Effector memory CD8-positive, alpha-beta T cell (primary cell): ENCODE data around the gene PLCXD3.
"Not testable (repeated sequence)": the region's sequence is repeated elsewhere in the genome, so short reads cannot be mapped to it uniquely, and the experiment has no call there.

Experiments
- ATAC-seq: fragments of 150-1000 bp; cut with Tn5 transposase; replicated peaks from 2 replicates; pipeline ENCODE4 v1.10.0; 2021; ENCODE audit warnings: mild to moderate bottlenecking, moderate library complexity
- DNase-seq, 3 experiments: peaks; one replicate each; pipeline ENCODE4 v3.0.0; 2021
- H3K27ac Mint-ChIP-seq, 2 donors: one replicate each; pipeline ENCODE4 v1.8.0; 2022; ENCODE audit warnings: mild to moderate bottlenecking in 2 of 2, mixed read lengths in 2 of 2, moderate library complexity in 2 of 2
- H3K27me3 Mint-ChIP-seq, 2 donors: one replicate each; pipeline ENCODE4 v1.8.0; 2022; ENCODE audit warnings: mixed read lengths in 2 of 2
- H3K36me3 Mint-ChIP-seq: one replicate; pipeline ENCODE4 v1.8.0; 2022; ENCODE audit warnings: mild to moderate bottlenecking, moderate library complexity, mixed read lengths; ENCODE audit not compliant: insufficient read depth
- H3K4me1 Mint-ChIP-seq, 2 donors: one replicate each; pipeline ENCODE4 v1.8.0; 2022; ENCODE audit warnings: low read depth in 2 of 2, mixed read lengths in 2 of 2
- H3K4me3 Mint-ChIP-seq, 2 donors: one replicate each; pipeline ENCODE4 v1.8.0; 2022; ENCODE audit warnings: mild to moderate bottlenecking in 2 of 2, mixed read lengths in 2 of 2, moderate library complexity in 2 of 2
- H3K9me3 Mint-ChIP-seq, 2 donors: one replicate each; pipeline ENCODE4 v1.8.0; 2022; ENCODE audit warnings: mixed read lengths in 2 of 2

Gene PLCXD3

DNA sequence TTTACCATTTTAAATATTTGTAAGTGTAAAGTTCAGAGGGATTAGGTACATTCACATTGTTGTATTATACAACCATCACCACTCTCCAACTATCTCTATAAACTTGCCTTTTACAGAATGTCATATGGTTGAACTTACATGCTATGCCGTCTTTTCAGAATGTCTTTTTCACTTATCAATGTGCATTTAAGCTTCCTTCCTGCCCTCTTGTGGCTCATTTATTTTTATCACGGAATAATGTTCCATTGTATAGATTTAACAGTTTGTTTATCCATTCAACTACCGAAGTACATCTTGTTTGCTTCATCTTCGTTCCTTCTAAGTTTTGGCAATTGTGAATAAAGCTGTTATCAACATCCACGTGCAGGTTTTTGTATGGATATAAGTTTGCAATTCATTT lies 163.8 kb downstream of the PLCXD3 start:
- Mint-ChIP-seq H3K4me1 (no peaks in the 10 kb centered on the region), H3K27ac (no peak overlapping the region), H3K9me3 (peaks cover 0 to 4% of the 10 kb centered on the region in 2 donors), H3K4me3 (no peak overlapping the region), H3K36me3 (no peaks in the 10 kb centered on the region), H3K27me3 (peaks cover 0 to 6% of the 10 kb centered on the region in 2 donors)
- ATAC-seq (no peak), DNase-seq (no peak)

DNA sequence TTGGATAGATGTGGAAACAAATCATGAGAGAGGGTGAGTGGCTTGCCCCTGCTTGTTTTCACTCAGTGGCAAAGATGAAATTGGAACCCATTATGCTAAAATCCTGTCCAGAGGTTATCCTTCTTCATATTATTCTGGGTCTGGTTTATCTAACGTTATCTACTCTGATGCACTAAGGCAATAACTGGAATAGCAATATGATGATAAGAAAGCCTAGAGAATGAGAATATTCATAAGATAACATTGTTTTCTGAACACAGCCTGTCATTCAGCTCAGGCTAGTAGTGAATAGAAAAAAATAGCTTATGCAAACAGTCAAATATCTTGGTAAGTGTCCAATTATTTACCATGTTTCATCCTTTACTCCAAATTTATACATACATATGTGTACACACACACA lies 165.1 kb downstream of the PLCXD3 start:
- DNase-seq: no peak
- H3K4me3 Mint-ChIP-seq: no peak overlapping the region
- peaks cover 0 to 6% of the 10 kb centered on the region in 2 donors for H3K27me3 Mint-ChIP-seq
- ATAC-seq: no peak
- no peaks in the 10 kb centered on the region for H3K36me3 Mint-ChIP-seq
- no peak overlapping the region for H3K27ac Mint-ChIP-seq
- peaks cover 0 to 4% of the 10 kb centered on the region in 2 donors for H3K9me3 Mint-ChIP-seq
- no peaks in the 10 kb centered on the region for H3K4me1 Mint-ChIP-seq

DNA sequence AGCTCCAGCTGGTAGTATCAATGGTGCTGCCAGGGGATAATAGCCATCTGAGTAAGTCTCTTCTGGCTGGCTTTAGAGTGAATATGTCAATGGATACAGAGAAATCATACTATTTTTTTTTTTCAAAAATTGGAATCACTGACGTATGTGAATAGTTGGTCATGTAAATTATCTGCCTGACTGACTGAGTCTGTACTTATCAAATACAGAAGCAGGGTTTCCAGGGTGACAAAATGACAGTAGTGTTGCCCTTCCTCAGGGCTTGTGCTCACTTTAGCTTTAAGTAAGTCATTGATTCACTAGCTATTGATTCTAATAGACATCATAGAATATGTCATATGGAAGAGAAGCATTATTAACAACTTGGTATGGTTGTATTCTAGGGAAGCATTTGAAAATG lies 171.1 kb downstream of the PLCXD3 start:
- H3K36me3 Mint-ChIP-seq: no peaks in the 10 kb centered on the region
- no peak for ATAC-seq
- no peak for DNase-seq
- no peak overlapping the region for H3K27ac Mint-ChIP-seq
- no peaks in the 10 kb centered on the region for H3K9me3 Mint-ChIP-seq
- no peaks in the 10 kb centered on the region for H3K4me1 Mint-ChIP-seq
- H3K27me3 Mint-ChIP-seq: no peaks in the 10 kb centered on the region
- H3K4me3 Mint-ChIP-seq: no peak overlapping the region

DNA sequence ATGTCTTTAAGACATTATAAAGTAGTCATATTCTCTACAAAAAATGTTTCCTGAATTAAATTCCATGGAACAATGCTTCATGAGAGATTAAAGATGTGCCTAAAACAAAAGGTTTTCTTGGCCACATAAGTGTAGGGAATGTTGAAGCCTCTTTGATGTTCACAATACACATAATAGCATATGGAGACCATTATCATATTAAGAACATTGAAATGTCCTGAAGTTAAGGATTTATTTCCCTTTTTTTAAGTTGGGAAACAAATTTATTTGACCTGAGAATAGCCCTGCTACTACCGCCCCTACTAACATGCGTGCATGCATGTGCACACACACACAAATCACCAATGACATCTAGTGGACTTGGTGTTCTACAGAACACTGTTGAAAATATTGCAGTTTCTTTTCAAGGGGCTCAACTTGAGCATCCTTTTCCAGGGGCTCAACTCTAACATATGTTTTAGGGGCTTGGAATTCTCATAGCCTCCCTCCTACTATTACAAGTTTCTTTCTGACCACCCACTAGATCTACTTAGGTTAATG lies 172.2 kb downstream of the PLCXD3 start:
- Mint-ChIP-seq H3K9me3 (no peaks in the 10 kb centered on the region), H3K4me3 (no peak overlapping the region), H3K27me3 (no peaks in the 10 kb centered on the region), H3K27ac (no peak overlapping the region), H3K36me3 (no peaks in the 10 kb centered on the region), H3K4me1 (no peaks in the 10 kb centered on the region)
- DNase-seq (no peak), ATAC-seq (no peak)

DNA sequence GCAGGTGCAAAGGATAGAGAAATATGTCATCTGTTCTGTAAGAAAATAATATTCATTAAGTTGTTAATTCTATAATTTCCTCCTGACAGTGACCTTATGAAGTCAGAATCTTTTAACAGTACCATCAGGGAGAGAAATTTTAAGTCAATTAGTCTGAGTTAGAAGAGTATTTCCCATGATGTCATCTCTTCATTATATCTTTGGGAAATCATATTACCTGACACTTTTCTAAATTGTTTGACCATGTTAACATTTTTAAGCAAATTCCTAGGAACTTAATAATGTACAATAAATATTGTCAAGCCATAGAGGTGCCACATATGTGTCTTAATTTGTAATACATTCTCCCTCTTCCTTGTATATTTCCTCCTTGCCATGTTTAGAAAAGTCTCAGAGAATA lies 172.7 kb downstream of the PLCXD3 start:
- H3K4me1 Mint-ChIP-seq: no peaks in the 10 kb centered on the region
- no peak for DNase-seq

DNA sequence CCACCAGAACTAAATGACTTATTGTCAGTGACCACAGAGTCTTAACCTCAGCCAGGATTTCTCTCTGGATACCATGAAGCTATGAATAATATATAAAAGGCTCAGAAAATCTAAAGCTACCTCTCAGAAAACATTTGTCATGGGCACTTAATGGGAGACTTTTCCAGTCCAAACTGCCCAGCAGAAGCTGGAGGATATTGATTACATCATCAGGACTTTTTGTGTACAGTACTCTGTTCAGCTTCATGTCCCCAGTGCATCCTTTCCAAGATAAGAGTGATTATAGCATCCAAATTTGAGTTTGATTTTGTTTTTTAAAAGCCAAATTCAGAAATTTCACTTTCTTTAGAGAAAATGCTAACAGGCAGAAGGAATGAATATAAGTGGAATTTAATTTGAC lies 173.2 kb downstream of the PLCXD3 start:
- H3K36me3 Mint-ChIP-seq: no peaks in the 10 kb centered on the region
- H3K4me3 Mint-ChIP-seq: no peak overlapping the region
- no peak overlapping the region for H3K27ac Mint-ChIP-seq
- no peak for DNase-seq
- H3K27me3 Mint-ChIP-seq: no peaks in the 10 kb centered on the region
- ATAC-seq: no peak
- no peaks in the 10 kb centered on the region for H3K4me1 Mint-ChIP-seq
- no peaks in the 10 kb centered on the region for H3K9me3 Mint-ChIP-seq

More for the DNA sequence above, 172.7 kb downstream of the PLCXD3 start:
- no peak for ATAC-seq
- H3K9me3 Mint-ChIP-seq: no peaks in the 10 kb centered on the region
- H3K27me3 Mint-ChIP-seq: no peaks in the 10 kb centered on the region
- no peaks in the 10 kb centered on the region for H3K36me3 Mint-ChIP-seq
- H3K4me3 Mint-ChIP-seq: no peak overlapping the region
- no peak overlapping the region for H3K27ac Mint-ChIP-seq

DNA sequence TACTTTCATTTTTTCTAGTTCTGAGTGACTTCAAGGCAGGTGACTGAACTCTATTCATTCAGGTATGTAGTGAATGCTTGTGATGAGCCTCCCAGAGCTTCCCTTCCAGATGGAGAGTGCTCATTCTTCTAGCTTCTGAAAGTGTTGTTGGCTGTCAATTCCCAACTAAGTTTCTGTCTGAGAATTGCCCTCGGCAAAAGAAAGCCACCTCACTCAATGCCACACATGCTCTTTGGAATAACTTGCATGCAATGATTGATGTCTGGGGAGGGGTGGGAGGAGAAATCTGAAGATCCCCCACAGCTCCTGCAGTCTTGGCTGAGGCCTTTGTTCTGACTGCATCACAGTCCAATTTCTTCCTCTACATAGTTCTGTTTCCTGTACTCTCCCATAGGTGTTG lies 173.9 kb downstream of the PLCXD3 start:
- ATAC-seq (no peak), DNase-seq (no peak)
- Mint-ChIP-seq H3K27ac (no peak overlapping the region), H3K27me3 (no peaks in the 10 kb centered on the region), H3K9me3 (no peaks in the 10 kb centered on the region), H3K4me1 (no peaks in the 10 kb centered on the region), H3K4me3 (no peak overlapping the region), H3K36me3 (no peaks in the 10 kb centered on the region)

DNA sequence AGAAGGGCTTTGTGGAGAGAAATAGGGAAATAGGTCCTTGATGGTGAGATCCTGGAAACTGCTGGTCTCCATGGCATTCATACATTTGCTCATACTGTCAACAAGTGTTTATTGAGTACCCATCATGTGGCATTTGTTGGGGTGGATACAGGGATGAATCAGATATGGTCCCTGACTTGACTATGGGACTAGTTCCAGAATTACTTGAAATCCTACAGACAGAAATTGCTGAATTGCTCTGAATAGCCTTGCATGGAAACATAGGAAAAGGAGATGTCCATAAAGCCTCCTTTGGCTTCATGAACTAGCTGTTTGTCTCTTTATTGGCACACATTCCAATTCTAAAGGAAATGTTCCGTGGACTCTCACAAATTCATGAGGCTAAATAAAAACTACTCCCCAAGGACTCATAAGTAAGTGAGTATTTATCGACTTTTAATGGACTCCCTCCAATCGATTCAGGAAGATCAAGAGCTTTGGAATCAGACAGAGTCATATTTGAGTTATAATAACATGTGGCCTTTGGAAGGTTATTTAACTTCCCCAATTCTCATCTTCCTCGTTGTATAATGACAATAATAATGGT lies 174.7 kb downstream of the PLCXD3 start:
- Mint-ChIP-seq H3K27me3 (no peaks in the 10 kb centered on the region), H3K4me1 (no peaks in the 10 kb centered on the region), H3K36me3 (no peaks in the 10 kb centered on the region), H3K4me3 (no peak overlapping the region), H3K9me3 (no peaks in the 10 kb centered on the region), H3K27ac (no peak overlapping the region)
- DNase-seq: no peak
- ATAC-seq: no peak

DNA sequence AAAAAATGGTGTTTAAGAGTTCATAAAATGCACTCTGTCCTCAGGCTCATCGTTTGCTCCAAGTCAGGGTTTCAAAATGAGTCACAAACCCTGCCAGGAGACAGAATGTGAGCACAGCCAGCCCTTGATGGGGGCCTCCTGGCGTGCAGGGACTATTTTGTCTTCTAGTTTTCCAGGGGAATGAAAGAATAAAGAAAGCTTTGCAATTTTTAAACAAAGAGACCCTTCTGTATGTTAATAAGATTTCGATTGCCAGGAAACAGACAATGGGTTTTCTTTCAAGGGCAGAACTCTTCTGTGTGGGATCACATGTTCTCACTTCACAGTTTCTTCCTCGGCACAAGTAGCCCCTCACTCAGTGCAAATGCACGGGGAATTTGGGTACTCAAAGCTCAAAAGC lies 175.6 kb downstream of the PLCXD3 start:
- Mint-ChIP-seq H3K27me3 (no peaks in the 10 kb centered on the region), H3K9me3 (no peaks in the 10 kb centered on the region), H3K36me3 (no peaks in the 10 kb centered on the region), H3K4me3 (no peak overlapping the region), H3K27ac (no peak overlapping the region), H3K4me1 (no peaks in the 10 kb centered on the region)
- DNase-seq (no peak), ATAC-seq (no peak)

DNA sequence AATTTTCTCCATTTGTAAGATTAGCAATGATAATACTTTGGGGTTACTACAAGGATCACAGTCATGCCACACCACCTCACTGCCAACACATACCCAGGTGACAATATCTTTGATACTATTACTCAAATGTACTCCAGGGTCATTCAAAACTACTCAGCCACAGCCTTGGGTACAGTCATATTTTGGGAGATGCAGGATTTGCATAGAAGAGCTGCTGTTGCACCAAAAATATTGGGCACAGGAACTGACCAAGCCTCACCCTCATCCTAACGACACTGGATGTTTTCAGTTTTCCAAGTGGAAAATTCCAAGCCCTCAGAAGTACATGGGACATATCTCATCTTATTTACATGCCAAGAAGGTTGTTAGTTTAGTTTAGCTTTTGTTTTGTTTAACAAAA lies 176.2 kb downstream of the PLCXD3 start:
- Mint-ChIP-seq H3K9me3 (no peaks in the 10 kb centered on the region), H3K4me3 (no peak overlapping the region), H3K27ac (no peak overlapping the region), H3K4me1 (no peaks in the 10 kb centered on the region), H3K27me3 (no peaks in the 10 kb centered on the region), H3K36me3 (no peaks in the 10 kb centered on the region)
- no peak for ATAC-seq
- no peak for DNase-seq

DNA sequence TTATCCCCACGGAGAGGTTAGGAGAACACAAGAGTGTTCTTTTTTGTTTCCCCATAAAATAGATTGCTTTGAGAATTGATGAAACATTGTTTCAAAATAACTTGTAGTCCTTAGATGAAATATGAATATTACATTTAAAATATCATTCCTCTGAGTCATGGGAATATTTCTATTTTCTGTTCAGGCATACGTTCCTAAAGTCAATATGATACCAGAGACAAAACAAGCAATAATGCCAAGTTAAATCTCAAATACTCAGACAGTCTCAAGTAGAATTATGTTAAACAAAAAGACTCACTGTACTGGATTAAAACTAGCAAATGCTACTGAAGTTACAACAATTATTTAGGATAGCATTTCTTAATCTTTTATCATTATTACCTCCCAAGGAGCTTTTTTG lies 185.3 kb downstream of the PLCXD3 start:
- peaks cover 9% of the 10 kb centered on the region in 2 donors for H3K9me3 Mint-ChIP-seq
- H3K4me1 Mint-ChIP-seq: no peaks in the 10 kb centered on the region
- H3K27me3 Mint-ChIP-seq: no peaks in the 10 kb centered on the region
- H3K4me3 Mint-ChIP-seq: no peak overlapping the region
- H3K27ac Mint-ChIP-seq: no peak overlapping the region
- no peaks in the 10 kb centered on the region for H3K36me3 Mint-ChIP-seq
- ATAC-seq (no peak), DNase-seq (no peak)

DNA sequence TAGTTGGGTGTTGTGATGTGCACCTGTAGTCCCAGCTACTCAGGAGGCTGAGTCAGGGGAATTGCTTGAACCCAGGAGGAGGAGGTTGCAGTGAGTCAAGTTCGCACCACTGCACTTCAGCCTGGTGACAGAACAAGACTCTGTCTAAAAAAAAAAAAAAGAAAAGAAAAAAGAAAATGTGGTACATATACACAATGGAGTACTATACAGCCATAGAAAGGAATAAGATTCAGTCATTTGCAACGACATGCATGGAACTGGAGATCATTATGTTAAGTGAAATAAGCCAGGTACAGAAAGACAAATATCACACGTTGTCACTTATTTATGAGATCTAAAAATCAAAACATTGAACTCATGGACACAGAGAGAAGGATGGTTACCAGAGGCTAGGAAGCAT lies 187.6 kb downstream of the PLCXD3 start:
- not testable (repeated sequence) for H3K4me3 Mint-ChIP-seq, H3K36me3 Mint-ChIP-seq, H3K27ac Mint-ChIP-seq, DNase-seq, H3K27me3 Mint-ChIP-seq, H3K4me1 Mint-ChIP-seq, ATAC-seq
- peaks cover 8 to 14% of the 10 kb centered on the region in 2 donors for H3K9me3 Mint-ChIP-seq

DNA sequence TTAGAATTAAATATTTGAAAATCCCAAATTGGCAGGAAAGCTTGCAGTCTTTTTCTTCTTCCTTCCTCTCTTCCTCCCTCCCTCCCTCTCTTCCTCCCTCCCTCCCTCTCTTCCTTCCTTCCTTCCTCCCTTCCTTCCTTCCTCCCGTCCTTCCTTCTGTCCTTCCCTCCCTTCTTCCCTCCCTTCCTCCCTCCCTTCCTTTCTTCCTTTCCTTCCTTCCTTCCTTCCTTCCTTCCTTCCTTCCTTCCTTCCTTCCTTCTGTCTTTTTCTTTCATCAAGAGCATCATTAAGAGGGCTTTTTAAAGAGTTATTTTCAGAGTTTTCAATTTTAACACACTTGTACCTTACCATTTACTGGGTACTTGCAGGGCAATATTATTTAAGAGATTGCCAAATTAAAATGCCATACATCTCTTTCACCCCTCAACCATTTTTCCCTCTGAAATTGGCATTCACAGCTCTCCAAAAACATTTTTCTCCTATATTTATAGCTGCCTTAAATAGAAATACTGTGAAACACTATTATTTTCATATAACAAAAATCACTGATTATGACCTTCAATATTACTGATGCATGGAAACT lies 197.8 kb downstream of the PLCXD3 start:
- H3K27me3 Mint-ChIP-seq: no peaks in the 10 kb centered on the region

DNA sequence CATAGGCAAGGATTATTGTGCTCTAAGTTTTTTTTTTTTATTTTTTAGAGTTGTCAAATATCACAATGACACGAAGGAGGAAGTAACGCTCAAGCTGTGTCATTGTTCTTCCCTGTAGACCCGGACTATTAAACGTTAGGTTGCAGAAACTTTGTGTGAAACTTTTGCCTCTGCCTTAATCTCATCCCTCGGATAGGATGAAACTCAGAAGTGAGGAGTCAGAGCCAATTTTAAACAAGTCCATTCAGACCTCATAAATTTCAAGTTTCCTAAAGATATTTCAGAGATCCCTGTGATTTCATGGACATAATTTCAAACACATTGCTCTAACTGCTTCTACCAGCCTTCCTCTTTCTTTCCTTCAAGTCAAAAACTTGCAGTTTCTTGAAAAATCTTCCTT lies 198.3 kb downstream of the PLCXD3 start:
- H3K9me3 Mint-ChIP-seq: peaks cover 2 to 9% of the 10 kb centered on the region in 2 donors
- H3K27ac Mint-ChIP-seq: no peak overlapping the region
- no peaks in the 10 kb centered on the region for H3K27me3 Mint-ChIP-seq
- DNase-seq: no peak
- no peak for ATAC-seq
- no peaks in the 10 kb centered on the region for H3K4me1 Mint-ChIP-seq
- no peaks in the 10 kb centered on the region for H3K36me3 Mint-ChIP-seq
- no peak overlapping the region for H3K4me3 Mint-ChIP-seq

More for the DNA sequence above, 197.8 kb downstream of the PLCXD3 start:
- H3K27ac Mint-ChIP-seq: no peak overlapping the region
- no peak overlapping the region for H3K4me3 Mint-ChIP-seq
- H3K36me3 Mint-ChIP-seq: no peaks in the 10 kb centered on the region
- peaks cover 3 to 10% of the 10 kb centered on the region in 2 donors for H3K9me3 Mint-ChIP-seq
- ATAC-seq: no peak
- H3K4me1 Mint-ChIP-seq: no peaks in the 10 kb centered on the region
- DNase-seq: no peak
